LNCAP (cell line): ENCODE results near the gene POLD4.

Experiments
- TF ChIP-seq, protein P1 (sequence below): fragments of 450-650 bp; IDR thresholded peaks from 2 replicates; pipeline ENCODE4 v1.5.1; 2017; ENCODE audit warnings: mild to moderate bottlenecking

Gene POLD4

DNA sequence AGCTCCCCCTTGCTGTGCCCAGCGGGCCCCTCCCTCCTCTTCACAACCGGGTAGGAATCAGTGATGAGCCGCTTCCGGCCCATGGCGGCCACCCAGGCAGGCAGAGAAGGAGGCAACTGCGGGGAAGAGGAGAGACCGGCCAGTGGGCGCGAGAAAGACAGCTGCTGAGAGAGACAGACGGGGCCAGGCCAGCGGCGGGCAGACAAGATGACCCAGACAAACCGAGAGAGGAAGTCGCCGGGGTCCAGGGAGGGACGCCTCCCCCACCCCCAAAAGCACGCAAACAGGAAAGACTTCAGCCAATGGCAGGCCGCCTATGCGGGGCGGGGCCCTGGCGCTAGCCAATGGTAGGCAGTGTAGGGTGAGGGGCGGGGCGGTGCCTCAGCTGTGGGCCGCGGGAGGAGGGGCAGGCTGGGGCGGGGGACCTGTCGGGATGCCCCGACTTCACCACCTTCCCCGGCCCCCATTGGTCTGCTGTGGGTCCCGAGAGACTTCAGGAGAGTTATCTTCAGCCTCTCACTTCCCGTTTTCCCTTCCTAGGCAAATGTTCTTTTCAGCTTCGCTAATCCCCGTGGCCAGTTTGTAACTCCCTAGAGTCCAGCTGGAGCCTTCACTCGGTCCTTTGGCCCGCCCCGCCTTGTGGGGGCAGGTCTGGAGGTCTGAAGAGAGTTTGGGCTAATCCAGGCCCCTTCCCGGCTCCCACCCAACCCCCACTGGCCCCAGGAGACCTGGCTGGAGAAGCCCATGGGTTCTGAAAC, at the start of gene POLD4:
POLD4 (minus strand) TSS at position 230 of the 758 bp plus-strand sequence; CDS start at position 83, 147 bp downstream.
- TF ChIP-seq, protein P1, sequence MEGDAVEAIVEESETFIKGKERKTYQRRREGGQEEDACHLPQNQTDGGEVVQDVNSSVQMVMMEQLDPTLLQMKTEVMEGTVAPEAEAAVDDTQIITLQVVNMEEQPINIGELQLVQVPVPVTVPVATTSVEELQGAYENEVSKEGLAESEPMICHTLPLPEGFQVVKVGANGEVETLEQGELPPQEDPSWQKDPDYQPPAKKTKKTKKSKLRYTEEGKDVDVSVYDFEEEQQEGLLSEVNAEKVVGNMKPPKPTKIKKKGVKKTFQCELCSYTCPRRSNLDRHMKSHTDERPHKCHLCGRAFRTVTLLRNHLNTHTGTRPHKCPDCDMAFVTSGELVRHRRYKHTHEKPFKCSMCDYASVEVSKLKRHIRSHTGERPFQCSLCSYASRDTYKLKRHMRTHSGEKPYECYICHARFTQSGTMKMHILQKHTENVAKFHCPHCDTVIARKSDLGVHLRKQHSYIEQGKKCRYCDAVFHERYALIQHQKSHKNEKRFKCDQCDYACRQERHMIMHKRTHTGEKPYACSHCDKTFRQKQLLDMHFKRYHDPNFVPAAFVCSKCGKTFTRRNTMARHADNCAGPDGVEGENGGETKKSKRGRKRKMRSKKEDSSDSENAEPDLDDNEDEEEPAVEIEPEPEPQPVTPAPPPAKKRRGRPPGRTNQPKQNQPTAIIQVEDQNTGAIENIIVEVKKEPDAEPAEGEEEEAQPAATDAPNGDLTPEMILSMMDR, result no peak

DNA sequence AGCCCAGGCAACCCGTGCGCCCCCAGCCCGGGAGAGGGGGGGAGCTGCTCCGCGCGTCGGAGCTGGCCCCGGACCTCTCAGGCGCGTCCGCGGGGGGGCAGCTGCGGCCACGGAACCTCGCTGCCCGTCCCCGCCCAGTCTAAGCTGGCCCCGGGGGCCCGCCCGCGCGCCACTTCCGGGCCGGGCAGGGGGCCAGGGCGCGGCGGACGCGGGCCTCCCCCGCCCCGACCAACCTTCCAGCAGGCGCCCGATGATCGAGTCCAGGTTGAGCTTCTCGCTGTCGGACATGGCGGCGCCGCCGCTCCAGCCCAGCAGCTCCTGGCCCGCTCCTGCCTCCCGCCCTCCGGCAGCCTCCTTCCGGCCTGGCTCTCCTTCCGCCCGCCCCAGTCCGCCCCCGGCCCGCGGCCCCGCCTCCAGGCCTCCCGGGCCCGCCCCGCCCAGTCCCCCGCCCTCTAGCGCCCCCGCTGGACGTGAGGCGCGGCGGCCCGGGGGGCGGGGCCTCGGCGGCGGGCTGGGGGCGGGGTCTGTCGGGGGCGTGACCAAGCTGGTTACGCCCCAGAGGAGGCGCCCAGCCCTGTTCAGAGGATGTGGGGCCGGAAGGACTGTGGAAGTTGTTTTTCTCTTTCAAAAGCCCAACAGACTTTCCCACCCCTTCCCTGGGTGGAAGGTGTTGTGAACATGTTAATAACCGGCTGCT, 48.3 kb upstream of the POLD4 start, which contains the start of gene PPP1CA:
PPP1CA (minus strand) TSS at position 364 of the 697 bp plus-strand sequence; CDS start at position 288, 76 bp downstream.
- TF ChIP-seq, protein P1, result peak; percentile 68

DNA sequence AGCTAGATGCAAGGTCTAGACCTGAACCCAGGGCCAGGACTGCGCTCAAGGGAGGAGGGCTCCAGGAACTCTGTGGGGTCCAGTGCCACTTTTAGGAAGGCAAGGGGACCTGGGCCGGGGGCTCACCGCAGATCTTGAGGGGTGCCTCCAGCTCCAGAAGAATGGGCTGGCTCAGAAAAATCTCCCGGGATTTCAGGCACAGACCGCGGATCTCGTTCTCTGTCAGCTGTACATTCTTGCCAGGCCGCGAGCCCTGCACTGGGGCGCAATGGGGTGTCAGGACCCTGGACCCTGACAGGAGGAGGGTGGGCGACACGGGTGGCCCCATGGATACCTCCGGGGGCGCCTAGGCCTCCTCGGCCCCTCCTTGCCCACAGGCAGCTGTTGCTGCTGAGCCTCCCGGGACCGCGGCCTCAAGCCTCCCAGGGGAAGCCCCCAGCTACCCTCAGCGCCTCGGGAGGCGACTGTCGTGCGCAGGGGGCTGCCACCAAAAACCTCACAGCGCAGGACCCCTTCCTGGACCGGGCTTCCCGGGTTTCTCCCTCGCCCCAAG, 47.7 kb upstream of the POLD4 start:
- TF ChIP-seq, protein P1, result no peak

DNA sequence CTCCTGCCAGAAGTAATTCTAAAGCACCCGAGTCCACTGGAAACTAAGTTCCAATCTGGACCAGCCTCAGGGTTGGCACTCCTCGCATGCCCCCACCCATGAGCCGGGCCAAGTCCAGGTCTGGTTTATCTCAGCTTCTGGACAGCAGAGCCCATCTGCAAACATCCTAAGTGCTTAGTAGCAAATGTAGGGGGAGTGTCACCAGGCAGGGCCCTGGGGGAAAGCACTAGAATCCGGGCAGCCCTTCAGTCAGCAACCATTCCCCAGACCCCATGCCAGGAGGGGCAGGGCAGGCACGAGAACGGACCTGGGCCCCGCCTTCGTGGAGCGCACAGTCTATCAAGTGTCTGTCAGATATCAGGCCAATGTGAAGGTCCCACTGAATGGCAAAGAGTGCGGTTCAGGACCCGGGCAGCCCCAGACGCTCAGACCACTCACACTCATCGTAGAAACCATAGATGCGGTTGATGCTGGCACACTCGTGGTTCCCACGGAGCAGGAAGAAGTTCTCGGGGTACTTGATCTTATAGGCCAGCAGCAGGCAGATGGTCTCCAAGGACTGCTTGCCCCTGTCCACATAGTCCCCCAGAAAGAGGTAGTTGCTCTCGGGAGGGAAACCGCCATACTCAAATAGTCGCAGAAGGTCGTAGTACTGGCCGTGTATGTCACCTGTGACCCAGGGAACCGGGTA, 47.0 kb upstream of the POLD4 start:
- TF ChIP-seq, protein P1, result no peak

DNA sequence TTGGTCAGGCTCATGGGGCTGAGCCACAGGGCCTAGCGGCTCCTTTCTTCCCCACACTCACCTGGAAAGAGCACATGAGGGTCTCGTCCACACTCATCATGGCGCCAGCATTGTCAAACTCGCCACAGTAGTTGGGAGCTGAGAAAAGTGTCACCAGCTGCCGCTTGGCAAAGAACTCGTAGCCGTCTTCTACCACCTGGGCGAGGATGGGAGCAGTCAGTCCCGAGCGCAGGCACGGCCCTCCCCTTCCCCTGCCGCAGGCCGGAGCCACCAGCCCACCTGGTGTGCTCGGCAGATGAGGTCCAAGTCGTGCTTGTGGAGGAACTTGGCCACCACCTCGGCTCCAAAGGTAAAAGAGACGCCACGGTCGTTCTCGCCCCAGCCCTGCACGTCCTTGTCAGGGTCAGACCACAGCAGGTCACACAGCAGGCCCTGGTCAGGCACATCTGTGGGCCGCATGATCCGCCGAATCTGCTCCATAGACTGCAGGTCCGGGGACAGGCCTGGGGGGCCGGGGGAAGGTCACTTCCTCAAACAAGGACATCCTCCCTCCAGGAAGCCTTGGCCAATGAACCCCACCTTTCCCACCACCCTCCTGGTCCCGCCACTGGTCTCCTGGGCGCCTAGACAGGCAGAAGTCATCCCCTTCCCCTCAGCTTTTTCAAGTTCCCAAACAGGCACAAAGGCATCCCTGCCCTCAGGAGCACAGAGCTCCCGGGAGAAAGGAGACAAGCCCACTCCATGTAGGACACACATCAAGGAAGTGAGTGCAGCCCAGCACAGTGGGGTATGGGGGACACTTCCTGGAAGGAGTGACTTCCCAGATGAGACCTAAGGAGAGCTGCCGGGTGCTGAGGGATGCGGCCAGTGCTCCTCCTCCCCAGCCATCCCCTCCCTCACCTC, 45.6 kb upstream of the POLD4 start:
- TF ChIP-seq, protein P1, result no peak

DNA sequence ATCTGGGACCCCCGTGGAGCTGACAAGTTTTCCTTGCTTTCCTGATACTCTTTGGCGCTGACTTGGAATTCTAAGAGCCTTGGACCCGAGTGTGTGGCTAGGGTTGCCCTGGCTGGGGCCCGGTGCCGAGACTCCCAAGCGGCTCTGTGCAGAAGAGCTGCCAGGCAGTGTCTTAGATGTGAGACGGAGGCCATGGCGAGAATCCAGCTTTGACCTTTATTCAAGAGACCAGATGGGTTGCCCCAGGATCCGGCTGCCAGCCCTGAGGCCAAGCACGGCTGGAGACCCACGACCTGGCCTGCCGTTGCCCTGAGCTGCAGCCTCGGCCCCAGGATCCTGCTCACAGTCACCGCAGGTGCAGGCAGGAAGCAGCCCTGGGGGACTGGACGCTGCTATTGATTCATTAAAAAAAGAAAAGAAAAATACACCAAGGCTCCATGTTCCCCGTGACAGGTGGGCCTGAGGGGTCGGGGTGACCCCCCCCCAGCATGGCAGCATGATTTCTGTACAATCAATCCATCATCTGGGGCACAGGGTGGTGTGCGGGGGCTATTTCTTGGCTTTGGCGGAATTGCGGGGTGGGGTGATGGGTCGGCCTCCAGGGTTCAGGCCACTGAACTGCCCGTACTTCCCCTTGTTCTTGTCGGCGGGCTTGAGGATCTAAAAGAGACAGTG, 44.8 kb upstream of the POLD4 start:
- TF ChIP-seq, protein P1, result no peak
